HG03575 (cell line): Measurements from ENCODE around the gene RNU1-1.

Source experiments
- ATAC-seq: cut with Tn5 transposase; IDR thresholded peaks from one replicate; pipeline ENCODE4 v1.9.1; 2021; ENCODE audit not compliant: unreplicated experiment, insufficient number of reproducible peaks, low FRiP score; ENCODE audit errors: extremely low read depth

RNU1-1 gene

DNA sequence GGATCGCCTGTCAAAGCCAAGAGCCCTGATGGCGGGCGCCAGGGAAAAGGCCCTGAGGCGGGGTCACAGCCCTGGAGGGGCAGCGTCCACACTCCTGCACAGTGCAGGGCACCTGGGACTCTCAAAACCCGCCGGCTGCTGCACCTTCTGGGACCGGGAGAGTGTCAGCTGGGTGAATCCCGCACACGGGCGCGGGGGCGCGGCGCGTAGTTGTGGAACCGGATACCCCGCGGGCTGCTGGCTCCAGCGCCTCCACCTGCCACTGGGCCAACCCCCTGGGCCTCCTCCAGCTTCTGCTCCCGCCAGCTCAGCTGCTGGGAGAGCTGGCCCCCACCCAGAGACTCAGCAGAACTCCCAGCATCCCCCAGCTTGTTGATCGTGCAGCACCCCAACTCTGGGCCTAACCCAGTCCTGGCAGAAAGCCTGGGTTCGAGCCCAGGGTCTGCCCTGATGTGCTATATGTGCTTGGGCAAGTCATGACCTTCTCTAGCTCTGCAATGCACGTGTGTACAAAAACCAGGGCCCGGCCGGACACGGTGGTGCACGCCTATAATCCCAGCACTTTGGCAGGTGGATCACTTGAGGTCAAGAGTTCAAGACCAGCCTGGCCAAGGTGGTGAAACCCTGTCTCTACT, 39.8 kb downstream of the RNU1-1 start:
- ATAC-seq: no peak

DNA sequence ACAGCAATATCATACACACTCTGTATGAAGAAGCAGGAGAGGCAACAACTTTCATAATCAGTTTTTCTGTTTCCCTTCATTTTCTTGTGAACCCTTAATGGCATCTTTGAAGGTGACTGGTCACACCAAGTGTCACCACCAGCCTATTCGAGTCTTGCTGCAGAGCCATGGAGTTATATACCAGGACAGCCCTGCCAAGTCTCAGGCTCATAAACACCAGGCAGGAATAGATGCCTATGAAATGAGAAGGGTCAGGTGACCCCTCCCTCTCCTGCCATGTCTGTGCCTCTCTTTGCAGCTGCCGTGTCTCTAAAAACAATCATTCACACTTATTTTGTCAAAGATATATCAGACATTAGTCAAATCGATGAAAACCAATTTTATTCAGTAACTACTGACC, 45.5 kb downstream of the RNU1-1 start:
- no peak for ATAC-seq

DNA sequence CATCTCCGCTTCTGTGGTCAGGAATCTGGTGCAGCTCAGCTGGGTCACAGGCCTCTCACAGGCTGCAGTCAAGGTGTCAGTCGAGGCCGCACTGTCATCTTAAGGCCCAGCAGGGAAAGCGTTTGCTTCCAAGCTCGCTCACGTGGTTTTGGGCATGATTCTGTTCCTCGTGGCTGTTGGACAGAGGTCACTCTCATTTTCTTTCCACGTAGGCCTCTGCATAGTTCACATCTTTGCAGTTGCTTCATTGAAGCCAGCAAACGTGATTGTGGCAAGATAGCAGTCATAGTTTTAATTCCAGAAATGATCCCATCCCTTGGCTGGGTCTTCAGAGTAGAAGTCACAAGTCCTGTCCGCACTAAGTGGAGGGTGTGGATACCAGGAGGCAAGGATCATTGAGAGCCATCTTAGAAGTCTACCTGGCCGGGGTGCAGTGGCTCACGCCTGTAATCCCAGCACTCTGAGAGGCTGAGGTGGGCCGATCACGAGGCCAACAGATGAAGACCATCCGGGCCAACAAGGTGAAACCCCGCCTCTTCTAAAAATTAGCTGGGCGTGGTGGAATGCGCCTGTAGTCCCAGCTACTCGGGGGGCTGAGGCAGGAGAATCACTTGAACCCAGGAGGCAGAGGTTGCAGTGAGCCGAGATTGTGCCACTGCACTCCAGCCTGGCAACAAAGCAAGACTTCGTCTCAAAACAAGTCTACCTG, 49.0 kb downstream of the RNU1-1 start:
- no peak for ATAC-seq
